ENCODE measurements around the gene KCNMA1.

- TF ChIP-seq CTCF (conservative IDR thresholded peaks at IDR 0.05; ENCODE audit: low read depth, low read length) = no peak
- no peak for TF ChIP-seq EZH2 (IDR thresholded peaks at IDR 0.05; ENCODE audit: low read length, unreplicated experiment)
- no peak for TF ChIP-seq EZH2phosphoT487 (IDR thresholded peaks at IDR 0.05; ENCODE audit: borderline replicate concordance, low read length)
These were observed 694.8 kb downstream of the KCNMA1 start for GRCh38 chr10:76942628-76943416.

Measured in PC-3 (cell line).